Bronchial epithelial cell (primary cell): Measurements from ENCODE around the gene GUCA1C. TPM values are rescaled to one million over a fixed set of nuclear protein-coding genes. Genes with fewer than 3 reads are reported as not detected.
A peak's percentile ranks its signal among the peaks of the same experiment; 100 is the strongest.

Source experiments
- DNase-seq: peaks from one replicate; pipeline ENCODE4 v3.0.0-alpha.2; 2010; ENCODE audit warnings: low read depth
- FAIRE-seq: peaks from 2 replicates; lab custom pipeline; 2011; peaks lifted over from hg19 to GRCh38; lab: Jason Lieb, UNC
- H3K27me3 ChIP-seq: 2 replicates; pipeline ENCODE4 v1.5.1; 2011; ENCODE audit warnings: low read length; ENCODE audit not compliant: control insufficient read depth, insufficient read depth
- H3K36me3 ChIP-seq: 2 replicates; pipeline ENCODE4 v1.5.1; 2011; ENCODE audit warnings: low read length; ENCODE audit not compliant: control insufficient read depth, insufficient read depth
- H3K4me3 ChIP-seq: 2 replicates; pipeline ENCODE4 v1.5.1; 2011; ENCODE audit warnings: mild to moderate bottlenecking, low read depth, low read length, control low read depth
- total RNA-seq: library from RNA; depleted of rRNA; stranded (reverse); fragments of >200 nt; gene quantifications from 2 replicates; pipeline ENCODE4 v1.2.1, GENCODE V29; 2014
- TF ChIP-seq, protein P1 (sequence below): IDR thresholded peaks from 2 replicates; pipeline ENCODE4 v1.5.1; 2011; ENCODE audit warnings: mild to moderate bottlenecking, moderate library complexity, low read length, control low read depth, inconsistent platforms; ENCODE audit not compliant: insufficient read depth, severe bottlenecking

GUCA1C gene
- total RNA-seq, 1 donor from 2014 or later, result not detected

DNA sequence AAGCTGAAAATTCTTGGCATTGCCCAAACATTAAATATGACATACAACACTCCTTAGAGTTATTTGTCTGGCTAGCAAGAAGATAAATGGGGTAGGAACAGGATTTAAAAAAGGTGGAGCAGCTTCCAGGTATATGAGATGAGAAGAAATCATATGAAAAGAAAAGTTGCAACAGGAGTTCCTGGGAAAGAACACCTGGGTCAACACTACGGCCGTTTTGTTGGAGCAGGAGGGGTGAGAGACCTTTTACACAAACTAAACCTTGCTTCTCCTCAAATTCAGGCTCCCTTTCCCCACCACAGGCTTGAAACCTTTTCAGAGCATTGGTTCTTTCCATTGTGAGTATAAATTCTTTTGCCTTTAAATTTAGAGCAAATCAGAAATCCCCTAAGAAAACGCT lies 18.8 kb upstream of the GUCA1C start:
- Histone ChIP-seq H3K4me3 (no peak overlapping the region), H3K36me3 (no peaks in the 10 kb centered on the region), H3K27me3 (peaks cover 2% of the 10 kb centered on the region)
- TF ChIP-seq, protein P1, sequence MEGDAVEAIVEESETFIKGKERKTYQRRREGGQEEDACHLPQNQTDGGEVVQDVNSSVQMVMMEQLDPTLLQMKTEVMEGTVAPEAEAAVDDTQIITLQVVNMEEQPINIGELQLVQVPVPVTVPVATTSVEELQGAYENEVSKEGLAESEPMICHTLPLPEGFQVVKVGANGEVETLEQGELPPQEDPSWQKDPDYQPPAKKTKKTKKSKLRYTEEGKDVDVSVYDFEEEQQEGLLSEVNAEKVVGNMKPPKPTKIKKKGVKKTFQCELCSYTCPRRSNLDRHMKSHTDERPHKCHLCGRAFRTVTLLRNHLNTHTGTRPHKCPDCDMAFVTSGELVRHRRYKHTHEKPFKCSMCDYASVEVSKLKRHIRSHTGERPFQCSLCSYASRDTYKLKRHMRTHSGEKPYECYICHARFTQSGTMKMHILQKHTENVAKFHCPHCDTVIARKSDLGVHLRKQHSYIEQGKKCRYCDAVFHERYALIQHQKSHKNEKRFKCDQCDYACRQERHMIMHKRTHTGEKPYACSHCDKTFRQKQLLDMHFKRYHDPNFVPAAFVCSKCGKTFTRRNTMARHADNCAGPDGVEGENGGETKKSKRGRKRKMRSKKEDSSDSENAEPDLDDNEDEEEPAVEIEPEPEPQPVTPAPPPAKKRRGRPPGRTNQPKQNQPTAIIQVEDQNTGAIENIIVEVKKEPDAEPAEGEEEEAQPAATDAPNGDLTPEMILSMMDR, result no peak
- no peak for DNase-seq
- FAIRE-seq, result no peak

DNA sequence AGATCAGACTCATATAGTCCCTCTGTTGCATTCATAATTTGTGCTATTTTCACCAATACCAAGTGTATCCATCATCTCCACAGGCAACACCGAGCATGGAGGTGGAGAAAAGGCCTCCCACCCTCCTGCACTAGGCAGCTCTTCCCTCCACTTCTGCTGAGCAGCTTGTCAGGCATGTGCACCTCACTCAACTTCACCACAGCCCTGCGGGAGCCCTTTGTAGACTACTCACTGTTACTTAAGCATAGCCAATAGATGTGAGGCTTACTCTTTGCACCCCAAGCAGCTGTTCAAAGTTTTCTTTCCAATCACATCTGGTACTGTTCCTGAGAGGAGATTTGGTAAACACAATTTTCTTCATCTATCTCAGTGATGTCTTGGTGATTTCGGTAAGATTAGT lies 16.9 kb upstream of the GUCA1C start:
- peaks cover 2% of the 10 kb centered on the region for H3K27me3 ChIP-seq
- H3K4me3 ChIP-seq, result no peak overlapping the region
- H3K36me3 ChIP-seq, result no peaks in the 10 kb centered on the region
- DNase-seq (no peak), FAIRE-seq (no peak)
- TF ChIP-seq, protein P1, result no peak

DNA sequence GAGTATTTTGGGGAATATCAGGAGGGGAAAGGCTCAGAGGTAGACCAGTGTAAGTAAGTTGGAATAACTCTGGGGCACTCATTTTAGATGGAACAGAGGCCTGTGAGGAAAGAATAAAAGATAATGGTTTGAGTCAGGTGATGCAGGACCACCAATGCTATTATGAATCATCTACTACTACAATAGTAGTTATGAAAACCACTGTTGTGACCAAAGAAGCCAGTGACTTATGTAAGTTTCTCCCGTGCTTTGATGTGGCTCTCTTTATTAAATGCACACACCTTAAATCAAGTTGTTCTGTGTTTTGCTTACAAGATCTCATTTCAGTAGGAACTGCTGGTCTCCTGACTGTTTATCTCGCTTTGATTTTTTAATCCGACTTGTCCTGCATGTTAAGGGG lies 13.1 kb upstream of the GUCA1C start:
- DNase-seq (no peak), FAIRE-seq (no peak)
- TF ChIP-seq, protein P1, result no peak
- H3K4me3 ChIP-seq, result no peak overlapping the region
- no peaks in the 10 kb centered on the region for H3K36me3 ChIP-seq
- no peaks in the 10 kb centered on the region for H3K27me3 ChIP-seq

DNA sequence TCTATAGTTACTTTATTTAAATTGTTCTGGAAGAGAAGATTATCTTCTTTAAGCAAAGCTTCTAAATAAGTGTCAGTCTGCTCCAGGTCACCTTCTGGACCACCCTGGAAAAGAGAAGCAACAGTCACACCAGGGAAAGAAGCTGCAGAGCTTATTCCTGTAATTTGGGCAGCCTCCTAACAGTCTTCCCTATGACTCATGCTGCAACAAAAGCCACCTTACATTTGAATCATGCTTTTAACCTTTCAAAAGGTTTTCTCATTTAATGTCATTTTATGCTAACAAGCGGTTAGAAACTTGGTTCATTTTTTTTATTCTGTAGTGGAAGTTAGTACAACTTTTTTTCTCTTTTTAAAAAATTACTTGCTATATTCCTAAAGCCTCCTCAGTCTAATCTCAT lies 5.3 kb upstream of the GUCA1C start:
- Histone ChIP-seq H3K36me3 (no peaks in the 10 kb centered on the region), H3K27me3 (no peaks in the 10 kb centered on the region), H3K4me3 (no peak overlapping the region)
- FAIRE-seq, result no peak
- peak; percentile 40 for DNase-seq
- TF ChIP-seq, protein P1, result no peak

DNA sequence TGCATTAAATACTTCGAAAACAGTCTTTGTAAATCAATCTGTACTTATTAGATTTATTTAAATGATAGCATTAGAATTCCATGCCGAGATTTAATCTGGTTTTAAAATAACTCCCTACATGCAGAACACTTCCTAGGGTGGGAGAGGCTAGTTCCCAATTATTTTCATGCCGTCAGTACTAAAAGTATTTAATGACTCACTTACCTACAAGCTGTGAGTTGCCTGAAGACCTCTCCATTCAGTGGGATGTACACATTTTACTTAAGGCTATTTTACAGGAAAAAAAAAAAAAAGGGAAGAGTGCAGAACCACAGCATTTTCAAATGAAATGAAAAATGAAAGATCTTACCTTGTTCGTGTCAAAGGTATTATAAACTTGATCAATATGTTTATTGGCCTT lies 469 bp downstream of the GUCA1C start:
- Histone ChIP-seq H3K4me3 (no peak overlapping the region), H3K27me3 (no peaks in the 10 kb centered on the region), H3K36me3 (no peaks in the 10 kb centered on the region)
- TF ChIP-seq, protein P1, result no peak
- FAIRE-seq (no peak), DNase-seq (peak; percentile 87)

DNA sequence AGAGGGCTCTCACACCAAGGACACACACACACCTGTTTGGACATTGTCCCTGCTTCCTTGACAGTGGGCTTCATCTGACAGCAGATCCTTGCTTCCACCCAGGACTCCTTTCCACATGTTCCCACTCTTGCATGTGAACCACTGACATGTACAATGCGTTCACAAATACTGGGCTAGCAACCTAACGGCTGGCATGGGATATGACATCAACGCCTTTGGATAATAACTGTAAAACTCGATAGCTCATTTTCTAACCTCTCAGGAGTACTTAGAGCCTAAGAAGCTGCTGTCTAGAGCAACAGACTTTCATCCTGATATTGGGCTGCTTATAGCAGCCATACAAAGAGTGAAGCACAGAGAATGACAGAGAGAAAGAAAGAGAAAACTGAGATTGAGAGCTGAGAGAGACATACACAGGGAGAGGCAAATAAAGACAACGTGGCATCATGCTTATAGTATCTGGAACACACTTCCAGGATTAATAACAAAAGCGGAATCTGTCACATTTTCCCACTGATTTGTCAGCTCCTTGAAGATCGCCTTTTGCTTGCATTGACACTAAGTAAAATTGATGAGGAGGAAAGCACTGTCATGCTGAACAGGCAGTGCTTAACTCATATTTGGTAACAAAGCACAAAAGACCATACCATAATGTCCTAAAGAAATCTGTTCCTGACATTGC lies 1.7 kb downstream of the GUCA1C start:
- FAIRE-seq (no peak), DNase-seq (no peak)
- TF ChIP-seq, protein P1, result no peak
- H3K27me3 ChIP-seq, result no peaks in the 10 kb centered on the region
- no peaks in the 10 kb centered on the region for H3K36me3 ChIP-seq
- H3K4me3 ChIP-seq, result no peak overlapping the region
